Heart left ventricle (tissue), 13 donors: ENCODE measurements around the gene RNF169.

ENCODE experiments used
- POLR2A ChIP-seq, 2 donors: fragments of 450-650 bp; IDR thresholded peaks; one replicate each; pipeline ENCODE4 v1.6.1; 2017; ENCODE audit warnings: antibody characterized with exemption in 2 of 2, mild to moderate bottlenecking in 2 of 2, moderate library complexity in 2 of 2
- TF ChIP-seq, protein P1 (sequence below), 12 donors: fragments of 200-600 bp; sonication (generic) in 4 of 12; IDR thresholded peaks; one replicate each; pipeline versions ENCODE4 v1.5.0 to v1.8.0; 2018 to 2022; ENCODE audit warnings: antibody characterized with exemption in 12 of 12, mild to moderate bottlenecking in 5 of 12
- donor health status: ischemic (EF 13 %, LVEDD 7.1; RV severe dilation, severe dysfunction).
- donor health status: DM: no; HTN: yes; CAD: no.
- donor health status: DM: no; HTN: no; CAD: no.
- donor health status: ischemic (EF 25% LVEDD 6.9; RV normal size, moderate dysfunction).
- donor health status: ischemic (EF 25% LVEDD 5.7; RV mildly dilated, moderate dysfunction).
- donor health status: ischemic (EF 35%, LVEDD 5.7; RV mildly dilated, moderate dysfunction).
- donor health status: nonischemic (EF 11% LVEDD 7.7; RV severe dilation, severe dysfunction).
- donor health status: DM: yes; HTN: yes; CAD: no.
- donor health status: PGD.
- donor health status: ischemic (EF 29% LVEDD 5.4; RV normal size, mild dysfunction).
- donor health status: nonischemic (EF 23%, LVEDD 6.1; RV moderate dilation, normal function).

GRCh38 chr11:74713686-74714085 is 35.0 kb upstream of the RNF169 start:
- TF ChIP-seq, protein P1, sequence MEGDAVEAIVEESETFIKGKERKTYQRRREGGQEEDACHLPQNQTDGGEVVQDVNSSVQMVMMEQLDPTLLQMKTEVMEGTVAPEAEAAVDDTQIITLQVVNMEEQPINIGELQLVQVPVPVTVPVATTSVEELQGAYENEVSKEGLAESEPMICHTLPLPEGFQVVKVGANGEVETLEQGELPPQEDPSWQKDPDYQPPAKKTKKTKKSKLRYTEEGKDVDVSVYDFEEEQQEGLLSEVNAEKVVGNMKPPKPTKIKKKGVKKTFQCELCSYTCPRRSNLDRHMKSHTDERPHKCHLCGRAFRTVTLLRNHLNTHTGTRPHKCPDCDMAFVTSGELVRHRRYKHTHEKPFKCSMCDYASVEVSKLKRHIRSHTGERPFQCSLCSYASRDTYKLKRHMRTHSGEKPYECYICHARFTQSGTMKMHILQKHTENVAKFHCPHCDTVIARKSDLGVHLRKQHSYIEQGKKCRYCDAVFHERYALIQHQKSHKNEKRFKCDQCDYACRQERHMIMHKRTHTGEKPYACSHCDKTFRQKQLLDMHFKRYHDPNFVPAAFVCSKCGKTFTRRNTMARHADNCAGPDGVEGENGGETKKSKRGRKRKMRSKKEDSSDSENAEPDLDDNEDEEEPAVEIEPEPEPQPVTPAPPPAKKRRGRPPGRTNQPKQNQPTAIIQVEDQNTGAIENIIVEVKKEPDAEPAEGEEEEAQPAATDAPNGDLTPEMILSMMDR (IDR thresholded peaks at IDR 0.05), result no peak
- no peak for TF ChIP-seq POLR2A (IDR thresholded peaks at IDR 0.05)
